GM19023 (cell line): Measurements from ENCODE around the gene PRIMA1.

Experiments used
- ATAC-seq: cut with Tn5 transposase; IDR thresholded peaks from one replicate; pipeline ENCODE4 v1.9.1; 2021; ENCODE audit warnings: mild to moderate bottlenecking, moderate library complexity; ENCODE audit not compliant: unreplicated experiment

The PRIMA1 gene

DNA sequence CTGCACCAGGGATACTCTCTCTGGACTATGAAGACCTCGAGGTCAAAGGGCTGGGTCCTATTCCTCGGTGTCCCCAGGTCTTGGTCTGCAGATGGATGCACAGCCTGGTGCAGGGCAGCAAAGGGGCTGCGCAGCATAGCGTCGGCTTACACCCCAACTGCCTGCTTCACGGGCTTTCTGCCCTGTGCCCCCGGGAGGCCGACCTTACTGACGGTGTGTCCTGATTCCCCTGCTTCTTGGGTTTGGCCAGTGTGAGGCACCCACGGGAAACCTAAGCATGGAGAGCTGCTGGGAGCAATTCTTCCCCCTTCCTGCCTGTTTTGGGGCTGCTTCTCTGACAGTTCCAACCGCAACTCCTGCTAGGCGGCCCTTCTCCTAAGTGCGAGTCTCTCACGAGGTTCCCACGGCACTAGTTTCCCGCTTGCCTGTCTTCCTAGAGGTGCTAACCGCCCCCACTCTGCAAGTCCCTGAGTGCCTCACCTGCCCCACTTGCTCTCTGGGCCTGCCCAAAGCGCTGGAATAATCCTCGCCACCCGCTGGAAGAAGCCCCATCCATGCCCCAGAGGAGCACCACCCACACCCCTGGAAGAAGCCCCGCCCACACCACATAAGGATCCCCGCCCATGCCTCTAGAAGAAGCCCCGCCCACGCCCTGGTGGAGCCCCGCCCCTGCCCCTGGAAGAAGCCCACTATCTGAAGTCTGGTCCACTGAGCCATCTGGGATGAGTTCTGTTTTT is 54.0 kb downstream of the PRIMA1 start:
- ATAC-seq, result no peak

DNA sequence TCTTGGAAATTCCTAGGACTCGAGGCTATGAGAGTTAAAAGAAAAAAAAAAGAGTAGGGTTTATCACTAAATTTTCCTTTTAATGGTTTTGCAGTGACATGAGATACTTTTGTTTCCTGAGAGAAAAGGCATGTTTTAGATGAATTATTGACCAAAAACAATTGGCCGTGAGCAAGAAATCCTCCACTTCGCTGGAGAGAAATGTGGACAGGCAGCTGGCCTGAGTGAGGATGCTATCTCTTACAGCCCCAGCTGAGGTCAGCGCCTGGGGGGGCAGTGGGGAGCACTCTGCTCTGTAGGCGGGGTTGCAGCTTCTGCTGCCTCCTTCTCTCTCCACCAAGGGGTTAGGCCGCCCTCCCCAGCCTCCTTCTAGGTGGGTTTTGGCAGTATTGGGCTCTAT is 54.7 kb downstream of the PRIMA1 start:
- ATAC-seq, result no peak

DNA sequence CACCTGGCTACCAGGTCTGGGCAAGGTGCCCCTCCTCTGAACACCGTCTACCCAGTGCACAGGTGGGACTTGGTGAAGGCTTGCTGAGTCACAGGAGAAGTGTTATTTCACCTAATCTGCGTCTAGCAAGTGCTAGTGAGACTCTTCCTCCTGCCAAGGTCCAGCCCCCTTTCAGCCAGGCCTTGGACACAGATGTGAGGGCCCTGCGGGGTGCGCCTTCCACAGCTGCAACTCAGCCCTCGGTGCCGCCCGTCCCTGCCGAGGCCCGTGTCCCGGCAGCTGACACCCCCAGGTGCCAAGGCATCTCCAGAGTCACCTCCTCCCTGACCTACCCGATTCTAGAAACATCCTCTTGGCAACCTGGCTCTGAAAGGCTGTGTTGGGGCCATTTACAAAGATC is 55.1 kb downstream of the PRIMA1 start:
- no peak for ATAC-seq

DNA sequence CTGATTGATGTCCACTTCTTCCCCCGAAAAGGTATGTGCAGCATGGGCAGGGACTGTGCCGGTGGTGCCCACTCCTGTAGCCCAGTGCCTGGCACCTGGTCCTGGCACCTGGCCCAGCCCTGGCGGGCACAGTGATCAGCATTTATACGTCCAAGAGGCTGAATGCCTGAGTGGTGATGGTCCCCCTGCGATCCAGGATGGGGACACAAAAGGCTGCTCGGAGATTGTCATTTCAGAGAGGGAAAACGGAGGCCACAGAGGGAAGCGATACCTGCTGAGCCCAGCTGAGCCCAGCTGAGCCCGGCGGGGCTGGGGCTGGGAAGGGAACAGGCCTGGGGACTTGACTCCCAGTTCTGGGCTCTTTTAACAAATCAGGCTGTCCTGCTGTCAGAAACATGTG is 55.8 kb downstream of the PRIMA1 start:
- ATAC-seq, result no peak

DNA sequence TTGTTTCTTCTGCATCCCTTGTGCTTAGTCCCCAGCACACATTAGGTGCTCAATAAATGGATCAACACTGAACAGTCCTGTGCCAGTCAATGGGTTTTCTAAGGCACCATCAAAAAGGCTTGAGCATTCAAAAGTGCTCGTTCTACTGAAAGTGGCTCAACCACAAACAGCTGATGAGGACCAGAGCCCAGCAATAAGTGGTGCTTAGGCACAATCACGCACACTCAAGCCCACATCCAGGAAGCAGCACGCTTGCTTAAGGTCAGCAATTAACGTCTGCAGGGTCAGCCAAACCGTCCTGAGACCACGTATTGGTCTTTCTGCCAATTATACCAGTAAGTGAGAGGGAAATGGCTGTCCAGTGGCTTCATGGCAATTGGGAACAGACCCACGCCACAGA is 56.5 kb downstream of the PRIMA1 start:
- ATAC-seq, result no peak

DNA sequence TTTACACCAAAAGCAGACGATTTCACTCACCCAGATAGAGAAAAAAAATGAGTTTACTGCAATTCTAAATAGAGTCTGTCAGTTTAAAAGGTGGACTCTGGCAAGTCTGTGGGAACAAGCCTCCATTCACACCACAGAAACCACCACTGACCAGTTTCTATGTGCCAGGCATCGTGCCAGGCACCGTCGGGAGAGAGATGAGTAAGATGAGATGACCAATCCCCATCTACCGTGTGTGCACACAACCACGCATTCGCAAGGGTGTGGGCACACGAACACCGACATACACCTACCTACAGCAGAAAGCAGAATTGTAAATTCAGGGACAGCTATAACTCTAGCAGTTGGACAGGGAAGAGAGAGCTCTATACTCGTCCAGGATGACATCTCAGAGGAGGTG is 58.3 kb downstream of the PRIMA1 start:
- ATAC-seq, result no peak

DNA sequence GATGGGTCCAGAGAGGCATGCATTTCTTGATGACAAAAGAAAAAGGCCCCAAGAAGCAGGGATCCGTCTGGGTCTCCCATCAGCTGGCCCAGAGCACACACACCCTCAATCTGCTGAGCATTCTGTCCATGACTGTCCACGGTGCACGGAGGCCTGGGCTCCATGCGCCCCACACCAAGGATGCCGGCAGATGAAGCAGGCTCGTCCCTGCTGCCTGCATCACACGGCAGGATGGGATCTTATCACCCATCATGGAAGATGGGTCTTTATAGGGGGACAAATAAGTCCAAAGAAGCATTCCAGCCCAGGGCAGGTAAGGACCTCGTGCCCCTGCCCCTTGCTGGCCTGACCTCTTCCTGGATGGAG is 59.7 kb downstream of the PRIMA1 start:
- ATAC-seq, result no peak

DNA sequence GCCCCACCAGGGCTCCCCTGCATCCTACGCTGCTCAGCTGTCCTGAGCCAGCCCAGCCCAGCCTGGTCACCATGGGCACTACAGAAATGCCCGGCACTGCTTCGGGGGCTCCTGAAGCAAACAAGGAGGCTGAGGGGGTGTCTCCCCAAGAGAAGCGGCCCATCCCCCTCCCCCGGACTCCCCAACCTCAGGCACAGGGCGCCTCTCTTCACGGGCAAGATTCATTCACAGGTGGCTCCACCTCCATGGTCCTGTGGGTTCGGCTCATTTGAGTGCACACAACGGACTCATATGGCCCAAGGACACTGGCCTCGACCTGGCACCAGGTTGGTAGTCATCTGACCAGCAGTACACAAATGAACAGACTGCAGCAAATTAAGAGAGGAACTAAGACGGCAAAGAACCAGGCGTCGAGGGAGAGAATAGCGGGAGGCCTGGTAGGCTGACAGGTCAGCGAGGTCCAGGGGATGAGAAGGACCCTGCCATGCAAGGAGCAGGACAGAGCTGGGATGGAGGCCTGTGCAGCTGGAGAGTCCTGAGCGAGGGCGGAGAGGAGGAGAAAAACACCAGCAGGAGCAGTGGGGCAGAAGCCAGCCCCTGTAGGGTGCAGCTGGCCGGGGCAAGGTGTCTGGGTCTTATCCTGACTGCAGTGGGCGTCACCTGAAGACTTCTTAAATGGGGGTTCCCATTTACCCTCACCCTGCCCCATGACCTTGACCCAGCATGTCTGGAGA is 60.2 kb downstream of the PRIMA1 start:
- no peak for ATAC-seq

DNA sequence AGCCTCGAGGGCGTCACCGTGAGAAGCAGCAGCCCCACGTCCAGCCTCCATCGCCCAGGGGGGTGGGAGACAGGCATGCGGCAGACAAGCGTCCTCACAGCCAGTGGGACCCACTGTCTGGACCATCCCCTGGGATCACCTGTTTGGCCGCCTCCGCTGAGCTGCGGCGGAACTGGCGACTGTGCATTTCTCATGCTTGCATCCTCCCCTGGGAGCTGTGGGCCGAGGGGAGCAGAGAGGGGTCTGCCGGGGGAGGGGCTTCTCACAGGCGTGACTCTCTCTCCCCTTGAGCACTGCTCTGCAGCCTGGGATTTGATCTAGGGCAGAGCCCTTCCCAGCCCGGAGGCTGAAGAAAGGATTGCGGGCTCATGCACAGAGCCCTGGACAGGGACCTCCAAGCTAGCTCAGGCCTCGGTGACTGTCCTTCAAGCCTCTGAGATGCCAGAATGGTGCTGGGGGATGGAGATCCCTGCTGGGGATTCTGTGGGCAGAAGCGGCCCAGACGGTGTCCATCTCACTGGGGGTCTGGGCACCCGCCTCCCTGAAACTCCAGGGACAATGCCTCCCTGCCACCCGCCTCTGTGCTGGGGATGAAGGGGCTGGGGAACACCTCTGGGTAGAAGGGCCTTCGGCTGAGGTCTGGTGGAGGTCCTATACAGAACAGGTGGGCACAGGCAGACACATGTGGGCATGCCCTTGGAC is 61.1 kb downstream of the PRIMA1 start:
- no peak for ATAC-seq

DNA sequence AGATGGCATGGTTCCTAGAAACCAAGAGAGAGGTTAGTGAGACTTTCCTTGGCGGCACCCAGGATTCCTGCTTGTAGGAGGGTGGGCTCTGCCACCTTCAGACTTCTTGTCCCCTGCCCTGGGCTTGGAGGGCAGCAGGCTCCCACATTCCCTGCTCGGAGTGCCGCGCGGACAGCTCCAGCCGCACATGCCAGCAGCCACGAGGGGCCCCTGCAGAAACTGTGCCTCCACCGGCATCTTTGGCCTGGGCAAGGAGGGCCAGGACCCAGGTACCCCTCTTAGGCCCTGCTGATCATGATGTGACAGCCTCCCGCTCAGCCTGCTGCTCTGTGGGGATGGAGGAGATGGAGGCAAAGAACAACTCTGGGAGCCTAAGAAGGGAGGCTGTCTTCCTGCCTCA is 62.3 kb downstream of the PRIMA1 start:
- ATAC-seq, result no peak

DNA sequence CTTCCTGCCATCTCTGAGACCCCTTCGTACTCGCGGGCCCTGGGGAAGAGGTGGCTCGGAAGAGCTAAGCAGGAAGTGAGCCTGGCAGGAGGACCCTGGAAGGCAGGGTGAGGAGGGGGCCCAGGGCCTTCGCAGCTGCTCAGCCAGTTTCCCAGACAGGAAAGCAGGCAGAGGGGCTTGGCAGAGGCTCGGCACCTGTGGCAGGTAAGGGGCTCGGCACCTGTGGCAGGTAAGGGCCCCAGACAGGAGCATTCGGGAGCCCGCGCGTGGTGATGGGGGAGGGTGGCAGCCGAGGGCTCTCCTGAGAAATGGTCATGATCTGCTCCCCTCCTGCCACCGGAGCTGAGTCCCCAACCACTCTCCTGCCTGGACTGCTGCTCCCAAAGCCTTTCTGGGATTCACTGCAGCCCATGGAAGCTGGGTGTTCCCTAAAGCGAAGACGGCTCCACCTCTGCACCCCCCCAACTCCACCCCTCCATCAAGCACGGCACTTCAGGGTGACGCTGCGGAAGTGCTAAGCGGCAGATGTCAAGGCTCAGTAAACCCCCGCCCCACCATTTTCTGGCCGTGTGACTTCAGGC is 63.2 kb downstream of the PRIMA1 start:
- no peak for ATAC-seq

DNA sequence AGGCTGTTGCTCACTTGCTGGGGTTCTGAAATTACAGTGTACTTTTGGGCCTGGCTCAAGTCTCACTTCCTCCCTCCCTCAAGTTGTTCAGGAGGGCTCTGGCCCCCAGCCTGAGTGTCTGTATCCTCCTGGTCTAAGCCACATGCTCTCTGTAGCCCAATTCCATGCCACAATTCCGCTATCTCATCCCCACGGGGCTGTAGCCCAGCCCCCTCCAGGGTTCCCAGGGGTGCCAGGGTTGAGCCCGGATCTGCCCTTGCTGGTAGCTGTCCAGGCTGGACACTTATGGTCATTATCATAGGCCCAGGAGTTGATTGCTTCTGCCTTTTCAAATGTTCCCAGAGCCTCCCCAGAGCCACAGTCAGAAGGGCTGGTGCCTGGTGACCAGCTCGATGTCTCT is 65.3 kb downstream of the PRIMA1 start:
- no peak for ATAC-seq

DNA sequence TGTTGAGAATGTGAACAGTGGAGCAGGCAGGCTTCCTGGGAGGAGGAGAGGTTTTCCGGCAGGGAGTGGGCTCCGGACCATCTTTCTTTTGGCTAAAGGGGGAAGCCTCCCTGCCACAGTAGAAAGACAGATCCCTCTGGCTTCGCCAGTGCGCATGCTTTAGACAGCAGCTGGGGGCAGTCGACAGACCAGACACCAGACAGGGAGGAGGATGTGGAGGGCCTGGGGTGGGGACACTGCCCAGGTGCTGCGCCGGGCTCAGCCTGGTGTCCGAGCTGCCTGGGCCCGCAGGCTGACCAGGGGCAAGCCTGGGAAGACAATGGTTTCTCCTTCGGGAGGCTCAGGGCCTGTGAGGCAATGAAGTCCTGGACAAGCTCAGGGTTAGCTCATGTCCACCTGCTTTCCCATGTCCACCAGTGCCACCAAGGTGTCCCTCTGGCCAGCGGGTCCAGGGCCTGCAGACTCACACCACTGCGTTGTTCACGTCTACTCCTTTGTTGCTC is 67.3 kb downstream of the PRIMA1 start:
- no peak for ATAC-seq

DNA sequence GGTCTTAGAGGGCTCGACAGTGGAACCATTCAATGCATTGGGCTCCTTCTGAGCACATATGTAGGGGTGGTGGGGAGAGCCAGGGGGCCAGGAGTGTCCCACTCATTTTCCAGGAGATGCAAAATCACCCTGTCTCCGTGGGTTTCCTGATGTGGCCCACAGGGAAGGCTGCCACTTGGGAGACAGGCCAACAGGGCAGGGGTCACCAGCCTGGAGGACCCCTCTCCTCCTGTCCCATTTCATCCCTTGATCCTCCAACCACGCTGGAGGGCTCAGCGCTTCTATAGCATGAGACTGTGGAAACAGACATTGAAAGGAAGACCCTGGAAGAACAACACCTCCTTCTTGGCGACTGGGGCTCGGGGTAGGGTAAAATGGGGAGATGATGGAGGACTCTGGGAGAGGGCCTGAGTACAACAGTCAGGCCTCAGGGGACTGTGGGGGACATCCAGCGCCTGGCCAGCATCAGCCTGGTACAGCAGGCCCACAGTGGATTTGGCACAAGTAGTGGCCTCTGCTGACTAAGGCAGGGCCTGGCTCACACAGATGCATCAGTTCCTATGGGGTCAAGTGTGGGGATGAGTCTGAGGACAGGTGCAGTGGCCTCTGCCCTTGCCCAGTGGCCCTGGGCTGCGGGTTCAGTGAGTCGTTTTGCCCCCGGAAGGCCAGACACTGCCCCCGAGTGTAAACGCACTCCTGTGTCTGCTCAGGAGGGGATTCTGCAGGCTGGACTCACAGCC is 68.0 kb downstream of the PRIMA1 start:
- no peak for ATAC-seq

DNA sequence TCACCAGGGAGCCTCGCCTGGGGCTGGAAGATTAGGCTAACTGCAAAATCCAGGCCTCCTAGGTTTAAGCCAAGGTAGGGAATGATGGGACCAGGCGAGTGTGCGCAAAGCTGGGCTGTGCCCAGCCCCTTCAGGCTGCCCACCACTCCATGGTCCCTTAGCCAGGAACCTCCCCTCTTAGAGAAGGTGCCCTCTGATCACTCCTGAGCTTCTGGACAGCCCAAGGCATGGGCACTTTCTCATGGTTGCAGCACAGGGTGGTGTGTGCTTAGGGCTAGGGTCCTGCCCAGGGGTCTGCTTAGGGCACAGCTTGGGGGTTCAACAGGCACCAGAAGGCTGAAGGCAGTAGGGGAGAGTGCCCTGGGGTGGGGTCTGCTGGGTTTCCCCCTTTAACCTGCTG is 69.0 kb downstream of the PRIMA1 start:
- no peak for ATAC-seq

DNA sequence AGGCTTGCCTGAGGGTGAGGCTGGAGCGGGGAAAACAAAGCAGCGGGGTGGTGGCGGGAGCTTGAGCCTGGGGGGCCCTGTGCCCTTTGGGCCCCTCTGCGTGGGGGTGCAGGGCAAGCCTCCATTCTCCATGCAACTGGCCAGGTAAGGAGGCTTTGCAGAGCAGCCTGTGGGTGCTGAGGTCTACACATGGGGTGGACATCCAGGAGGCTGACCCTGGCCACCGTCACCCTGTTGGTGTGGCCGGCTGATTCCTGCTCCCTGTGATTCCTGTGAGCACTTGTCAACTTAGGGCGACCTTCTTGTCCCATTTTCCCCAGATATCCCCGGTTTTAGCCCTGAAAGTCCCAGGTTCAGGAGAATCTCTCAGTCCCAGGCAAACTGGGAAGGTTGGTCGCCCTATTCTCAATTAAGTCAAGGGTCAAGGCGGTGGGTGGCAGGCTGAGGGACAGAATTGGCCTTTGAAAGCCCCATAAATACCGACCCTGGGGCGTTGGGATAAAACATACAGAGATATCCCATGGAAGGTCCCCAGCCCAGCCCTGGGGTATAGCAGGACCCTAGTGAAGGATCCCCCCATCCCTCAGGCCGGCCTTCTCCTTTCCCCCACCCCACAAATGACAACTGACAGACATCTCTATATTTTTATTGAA is 70.5 kb downstream of the PRIMA1 start:
- ATAC-seq, result no peak

DNA sequence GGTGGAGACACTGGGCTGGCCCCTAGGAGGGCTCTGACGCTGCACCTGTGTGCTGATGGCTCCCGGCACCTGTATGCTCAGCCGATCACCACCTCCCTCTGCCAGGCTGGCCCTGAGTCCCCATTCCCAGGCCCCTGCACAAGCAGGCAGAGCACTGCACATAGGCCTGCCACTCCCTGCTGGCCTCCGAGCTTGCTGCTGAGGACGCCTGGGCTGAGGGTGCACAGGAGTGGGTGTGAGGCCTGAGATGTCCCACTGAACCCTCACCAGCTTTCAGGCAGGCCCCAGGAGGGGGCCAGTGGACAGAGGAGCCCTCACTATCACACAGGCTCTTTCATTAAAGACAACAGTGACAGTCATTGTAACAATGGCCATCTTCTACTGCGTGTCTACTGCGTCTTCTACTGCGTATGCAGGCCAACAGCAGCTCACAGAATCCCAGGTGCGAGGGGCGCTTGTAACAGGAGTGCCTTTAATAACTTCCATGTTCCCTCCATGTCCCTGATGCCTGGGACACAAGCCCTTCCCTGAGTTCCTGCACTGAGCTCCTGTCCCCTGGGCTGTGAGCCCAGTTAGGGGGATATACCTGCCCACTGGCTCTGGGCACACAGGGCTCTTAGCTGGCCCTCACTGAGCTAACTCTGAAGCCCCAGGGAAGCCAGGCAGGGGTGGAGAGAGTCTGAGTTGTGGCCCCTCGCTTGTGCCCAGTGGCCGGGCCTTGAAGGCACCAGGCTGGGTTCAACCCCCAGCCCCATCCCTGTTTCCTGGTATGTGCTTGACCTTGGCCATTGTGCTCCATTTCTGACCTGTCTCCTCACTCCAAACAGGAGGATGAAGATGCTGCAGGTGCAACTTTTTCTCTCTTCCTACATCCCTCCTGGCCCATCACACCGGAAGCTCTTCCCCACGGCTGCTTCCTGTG is 71.3 kb downstream of the PRIMA1 start:
- no peak for ATAC-seq

DNA sequence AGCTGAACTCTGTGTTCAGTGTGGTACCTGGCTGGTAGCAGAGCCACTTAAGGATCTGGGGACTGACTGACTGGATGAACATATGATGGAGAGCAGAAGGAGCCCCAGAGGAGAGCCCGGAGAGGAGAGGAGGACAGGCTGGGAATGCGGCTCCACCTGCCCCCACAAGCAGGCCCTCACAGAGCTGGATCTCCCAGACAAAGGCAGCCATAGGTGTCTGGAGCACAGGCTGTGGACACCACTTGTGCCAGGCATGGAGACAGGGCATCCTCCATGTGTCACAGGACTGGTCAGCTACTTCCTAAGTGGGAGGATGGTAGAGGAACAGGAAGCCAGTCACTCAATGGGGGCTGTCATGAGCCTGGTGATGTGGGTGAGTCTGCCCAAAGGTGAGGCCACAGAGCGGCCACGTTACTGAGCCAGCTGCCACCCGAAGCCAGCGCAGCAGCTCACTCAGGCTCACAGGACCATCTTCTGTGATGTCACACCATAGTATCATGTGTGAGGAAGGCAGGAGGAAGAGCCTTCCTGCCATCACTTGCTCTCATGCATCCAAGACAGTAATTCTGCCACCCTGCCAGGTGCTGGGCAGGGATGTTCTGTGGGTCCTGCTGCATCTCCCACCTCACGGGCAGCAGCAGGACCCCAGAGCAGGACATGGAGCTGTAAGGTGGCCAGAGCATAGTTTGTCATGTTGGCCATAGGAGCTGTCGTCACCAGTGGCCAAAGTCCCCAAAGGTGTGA is 72.1 kb downstream of the PRIMA1 start:
- no peak for ATAC-seq
